Gastroesophageal sphincter (tissue), 4 donors: ENCODE measurements around the gene CFAP58. TPM values are rescaled to one million over a fixed set of nuclear protein-coding genes. Genes with fewer than 3 reads are reported as not detected.
A peak's percentile ranks its signal among the peaks of the same experiment; 100 is the strongest.

Source experiments
- ATAC-seq: fragments of 150-250 bp; one replicate; pipeline ENCODE4 v1.9.1; 2016; ENCODE audit warnings: mild to moderate bottlenecking, moderate library complexity
- H3K27ac ChIP-seq, 4 donors: fragments of 200-600 bp; sonication (generic) in 3 of 4; 1 replicate in 3 of 4; 2 replicates in 1 of 4; pipeline ENCODE4 v1.5.1; 2016 to 2019
- H3K27me3 ChIP-seq: fragments of 200-600 bp; sonication (generic); one replicate; pipeline ENCODE4 v1.5.1; 2019
- H3K36me3 ChIP-seq, 2 donors: fragments of 200-600 bp; sonication (generic); one replicate each; pipeline ENCODE4 v1.5.1; 2019; ENCODE audit warnings: control low read depth in 1 of 2
- H3K4me1 ChIP-seq, 3 donors: fragments of 200-600 bp; sonication (generic); 1 replicate in 2 of 3; 2 replicates in 1 of 3; pipeline ENCODE4 v1.5.1; 2016 to 2019; ENCODE audit warnings: control low read depth in 2 of 3
- H3K4me3 ChIP-seq, 2 donors: fragments of 200-600 bp; sonication (generic); one replicate each; pipeline ENCODE4 v1.5.1; 2019; ENCODE audit warnings: mild to moderate bottlenecking in 1 of 2, moderate library complexity in 1 of 2
- H3K9me3 ChIP-seq, 3 donors: fragments of 200-600 bp; sonication (generic); one replicate each; pipeline ENCODE4 v1.5.1; 2017 to 2019; ENCODE audit warnings: control low read depth in 2 of 3
- EP300 ChIP-seq: sonication (generic); formaldehyde crosslinking; IDR thresholded peaks from one replicate; pipeline ENCODE4 v1.6.1; 2017; ENCODE audit warnings: antibody characterized with exemption, mild to moderate bottlenecking
- POLR2A ChIP-seq, 2 donors: fragments of 450-650 bp; IDR thresholded peaks; one replicate each; pipeline ENCODE4 v1.6.1; 2017; ENCODE audit warnings: antibody characterized with exemption in 2 of 2, mild to moderate bottlenecking in 2 of 2, moderate library complexity in 1 of 2
- POLR2AphosphoS5 ChIP-seq: sonication (generic); formaldehyde crosslinking; IDR thresholded peaks from one replicate; pipeline ENCODE4 v1.6.1; 2017; ENCODE audit warnings: antibody characterized with exemption
- WGBS, 2 donors: methylation state at CpG; one replicate each; pipeline ENCODE4 v1.1.5; 2018; ENCODE audit warnings: low coverage in 1 of 2; 5-methylcytosine and 5-hydroxymethylcytosine counted together
- total RNA-seq, 4 donors: library from RNA; depleted of rRNA; stranded (reverse); fragments of >200 nt; gene quantifications; one replicate each; pipeline ENCODE4 v1.1.0, GENCODE V29; 2016
- TF ChIP-seq, protein P1 (sequence below), 4 experiments: fragments of 200-600 bp in 2 of 4; fragments of 450-650 bp in 2 of 4; sonication (generic) in 1 of 4; IDR thresholded peaks; one replicate each; pipeline ENCODE4 v1.5.1; 2017 to 2019; ENCODE audit warnings: antibody characterized with exemption in 4 of 4, mild to moderate bottlenecking in 2 of 4, moderate library complexity in 2 of 4

CFAP58 gene
- total RNA-seq, 4 donors from 2014 or later, result 0.27 to 1.6 (median 1.3) TPM

DNA sequence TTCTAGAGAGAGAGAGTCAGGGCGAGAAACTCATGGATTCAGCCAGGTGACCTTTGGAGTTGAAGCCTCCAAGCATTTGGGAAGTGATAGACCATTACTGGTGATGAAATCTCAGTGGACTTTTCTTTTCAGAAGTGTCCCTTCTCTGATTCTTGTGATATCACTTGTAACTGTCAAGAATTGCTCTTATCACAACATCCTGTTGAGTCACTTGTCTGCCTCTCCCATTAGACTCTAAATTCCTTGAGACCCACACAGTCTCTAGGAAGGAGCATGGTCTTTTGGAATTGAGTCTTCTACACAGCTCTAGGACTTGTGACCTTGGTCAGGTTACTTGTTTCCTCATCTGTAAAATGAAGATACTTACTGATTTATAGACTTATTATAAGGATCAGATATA is 81.0 kb downstream of the CFAP58 start:
- WGBS, 2 donors, result no CpG with 5 or more reads among the region's 1 CpG
- H3K9me3 ChIP-seq, result no peaks in the 10 kb centered on the region
- TF ChIP-seq, protein P1, sequence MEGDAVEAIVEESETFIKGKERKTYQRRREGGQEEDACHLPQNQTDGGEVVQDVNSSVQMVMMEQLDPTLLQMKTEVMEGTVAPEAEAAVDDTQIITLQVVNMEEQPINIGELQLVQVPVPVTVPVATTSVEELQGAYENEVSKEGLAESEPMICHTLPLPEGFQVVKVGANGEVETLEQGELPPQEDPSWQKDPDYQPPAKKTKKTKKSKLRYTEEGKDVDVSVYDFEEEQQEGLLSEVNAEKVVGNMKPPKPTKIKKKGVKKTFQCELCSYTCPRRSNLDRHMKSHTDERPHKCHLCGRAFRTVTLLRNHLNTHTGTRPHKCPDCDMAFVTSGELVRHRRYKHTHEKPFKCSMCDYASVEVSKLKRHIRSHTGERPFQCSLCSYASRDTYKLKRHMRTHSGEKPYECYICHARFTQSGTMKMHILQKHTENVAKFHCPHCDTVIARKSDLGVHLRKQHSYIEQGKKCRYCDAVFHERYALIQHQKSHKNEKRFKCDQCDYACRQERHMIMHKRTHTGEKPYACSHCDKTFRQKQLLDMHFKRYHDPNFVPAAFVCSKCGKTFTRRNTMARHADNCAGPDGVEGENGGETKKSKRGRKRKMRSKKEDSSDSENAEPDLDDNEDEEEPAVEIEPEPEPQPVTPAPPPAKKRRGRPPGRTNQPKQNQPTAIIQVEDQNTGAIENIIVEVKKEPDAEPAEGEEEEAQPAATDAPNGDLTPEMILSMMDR (IDR thresholded peaks at IDR 0.05), result no peak
- no peak for TF ChIP-seq EP300
- no peak for TF ChIP-seq POLR2AphosphoS5
- no peak for TF ChIP-seq POLR2A (IDR thresholded peaks at IDR 0.05)
- no peak overlapping the region for H3K27ac ChIP-seq
- H3K4me3 ChIP-seq, result no peak overlapping the region
- ATAC-seq, result no peak
- no peaks in the 10 kb centered on the region for H3K27me3 ChIP-seq
- H3K4me1 ChIP-seq, result no peaks in the 10 kb centered on the region
- no peaks in the 10 kb centered on the region for H3K36me3 ChIP-seq

DNA sequence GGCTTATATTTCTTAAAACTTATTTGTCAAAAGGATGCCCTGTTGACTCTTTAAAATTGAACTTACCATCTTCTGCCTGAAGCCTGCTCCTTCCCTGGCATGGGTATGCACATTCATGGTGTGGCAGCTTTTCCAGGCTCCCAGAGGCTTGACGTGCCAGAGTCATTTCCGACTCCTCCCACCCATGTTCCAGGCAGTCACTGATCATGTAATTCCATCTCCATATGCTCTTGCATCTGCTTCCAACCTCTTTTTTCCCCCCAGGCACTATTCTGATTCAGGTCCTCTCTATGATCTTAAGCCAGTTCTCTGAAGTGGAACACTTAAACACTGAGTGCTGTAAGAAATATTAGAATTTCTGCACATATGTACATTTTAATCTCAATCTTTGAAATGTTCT is 82.2 kb downstream of the CFAP58 start:
- no peaks in the 10 kb centered on the region for H3K9me3 ChIP-seq
- no peak for ATAC-seq
- H3K27ac ChIP-seq, result no peak overlapping the region
- no peaks in the 10 kb centered on the region for H3K4me1 ChIP-seq
- TF ChIP-seq EP300 (no peak), POLR2AphosphoS5 (no peak), POLR2A (IDR thresholded peaks at IDR 0.05) (no peak)
- TF ChIP-seq, protein P1 (IDR thresholded peaks at IDR 0.05), result no peak
- 60 to 62% methylated on average over 2 of the region's 2 CpGs for WGBS, 2 donors
- no peaks in the 10 kb centered on the region for H3K36me3 ChIP-seq
- no peak overlapping the region for H3K4me3 ChIP-seq
- H3K27me3 ChIP-seq, result no peaks in the 10 kb centered on the region

DNA sequence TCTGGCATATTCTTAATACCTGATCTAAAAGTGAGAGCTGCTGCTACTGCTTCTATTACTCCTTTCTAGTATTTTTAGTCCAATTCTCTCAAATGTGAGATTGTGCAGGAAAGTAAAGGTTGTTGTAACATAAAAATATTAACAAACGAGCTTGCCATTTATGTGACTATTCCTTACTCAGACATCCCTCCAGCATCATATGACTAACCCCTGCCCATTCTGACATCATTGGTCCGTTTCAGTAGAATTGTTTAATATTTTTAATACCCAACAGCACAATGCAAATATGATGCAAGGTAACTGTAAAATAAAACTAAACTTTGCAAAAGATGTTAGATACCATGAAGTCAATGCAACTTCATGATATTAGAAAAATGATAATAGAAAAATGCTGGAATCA is 83.6 kb downstream of the CFAP58 start:
- no peak overlapping the region for H3K27ac ChIP-seq
- no peaks in the 10 kb centered on the region for H3K4me1 ChIP-seq
- WGBS, 2 donors, result 48 to 62% methylated on average over 2 of the region's 2 CpGs
- no peaks in the 10 kb centered on the region for H3K27me3 ChIP-seq
- H3K36me3 ChIP-seq, result no peaks in the 10 kb centered on the region
- no peaks in the 10 kb centered on the region for H3K9me3 ChIP-seq
- TF ChIP-seq EP300 (no peak), POLR2A (IDR thresholded peaks at IDR 0.05) (no peak), POLR2AphosphoS5 (no peak)
- TF ChIP-seq, protein P1 (IDR thresholded peaks at IDR 0.05), result no peak
- no peak for ATAC-seq
- H3K4me3 ChIP-seq, result no peak overlapping the region

DNA sequence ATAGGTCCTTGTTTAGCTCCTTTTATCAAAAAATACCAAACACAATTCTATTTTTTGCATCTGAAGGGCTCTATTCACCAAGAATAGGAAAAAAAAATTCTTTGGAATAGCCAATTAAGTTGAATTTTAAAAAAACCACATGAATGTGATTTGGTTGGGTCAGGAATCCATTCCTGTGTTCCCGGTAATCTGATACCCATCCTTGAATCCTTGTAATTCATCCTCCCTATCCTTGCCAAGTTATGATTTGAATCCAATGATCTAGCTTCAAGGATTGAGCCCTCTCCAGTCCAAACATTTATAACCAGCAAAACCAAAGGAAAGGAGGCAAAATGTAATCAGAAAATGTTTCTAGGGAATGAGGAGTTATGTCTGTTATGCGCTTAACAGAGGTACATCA is 86.6 kb downstream of the CFAP58 start:
- no peak overlapping the region for H3K27ac ChIP-seq
- no peak for ATAC-seq
- H3K27me3 ChIP-seq, result no peaks in the 10 kb centered on the region
- no peaks in the 10 kb centered on the region for H3K9me3 ChIP-seq
- no peak overlapping the region for H3K4me3 ChIP-seq
- TF ChIP-seq POLR2A (IDR thresholded peaks at IDR 0.05) (no peak), EP300 (no peak), POLR2AphosphoS5 (no peak)
- TF ChIP-seq, protein P1 (IDR thresholded peaks at IDR 0.05), result no peak
- no peaks in the 10 kb centered on the region for H3K36me3 ChIP-seq
- H3K4me1 ChIP-seq, result no peaks in the 10 kb centered on the region
- 85 to 96% methylated on average over 2 of the region's 2 CpGs for WGBS, 2 donors

DNA sequence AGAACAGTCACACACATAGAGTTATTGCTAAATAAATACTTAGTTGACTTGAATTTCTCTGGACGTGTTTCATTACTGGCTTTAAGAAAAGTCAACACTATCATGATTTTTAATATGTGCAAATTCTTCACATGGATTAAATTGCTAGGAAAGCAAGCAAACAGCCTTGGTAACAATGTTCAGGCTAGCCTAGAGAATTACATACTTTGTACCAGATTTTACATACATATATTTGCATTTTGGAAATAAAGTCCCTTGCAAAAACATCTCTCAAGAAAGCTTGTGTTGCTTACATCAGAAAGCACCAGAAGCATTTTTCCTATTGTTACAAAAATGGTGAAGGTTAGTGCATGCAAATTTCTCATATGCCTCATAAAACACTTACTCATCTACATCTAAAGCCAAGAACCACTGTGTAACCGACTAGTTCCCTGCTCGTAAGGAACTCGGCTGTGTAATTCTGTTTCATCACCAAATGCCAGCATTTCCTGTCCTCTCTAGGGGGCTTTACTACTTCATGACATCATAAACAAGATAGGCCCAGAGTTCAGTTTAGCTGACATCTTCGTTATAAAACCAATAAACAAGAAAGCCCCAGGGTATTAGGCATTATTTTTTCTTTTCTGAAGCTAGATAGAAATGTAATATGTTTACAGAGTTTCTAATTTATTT is 87.8 kb downstream of the CFAP58 start:
- no peak for ATAC-seq

More for the DNA sequence above, 87.8 kb downstream of the CFAP58 start:
- H3K27me3 ChIP-seq, result no peaks in the 10 kb centered on the region
- H3K4me1 ChIP-seq, result no peaks in the 10 kb centered on the region
- H3K9me3 ChIP-seq, result no peaks in the 10 kb centered on the region
- H3K27ac ChIP-seq, result no peak overlapping the region
- no peak for TF ChIP-seq EP300
- TF ChIP-seq POLR2AphosphoS5, result peak; percentile 24
- H3K4me3 ChIP-seq, result no peak overlapping the region
- WGBS, 2 donors, result 30 to 40% methylated on average over 5 of the region's 5 CpGs
- H3K36me3 ChIP-seq, result no peaks in the 10 kb centered on the region
